Effector memory CD8-positive, alpha-beta T cell (primary cell): ENCODE data around the gene SCRN1.

Experiments used
- ATAC-seq: fragments of 150-1000 bp; cut with Tn5 transposase; replicated peaks from 2 replicates; pipeline ENCODE4 v1.10.0; 2021; ENCODE audit warnings: mild to moderate bottlenecking, moderate library complexity
- DNase-seq, 3 experiments: peaks; one replicate each; pipeline ENCODE4 v3.0.0; 2021
- H3K27ac Mint-ChIP-seq, 2 donors: one replicate each; pipeline ENCODE4 v1.8.0; 2022; ENCODE audit warnings: mild to moderate bottlenecking in 2 of 2, mixed read lengths in 2 of 2, moderate library complexity in 2 of 2
- H3K27me3 Mint-ChIP-seq, 2 donors: one replicate each; pipeline ENCODE4 v1.8.0; 2022; ENCODE audit warnings: mixed read lengths in 2 of 2
- H3K36me3 Mint-ChIP-seq: one replicate; pipeline ENCODE4 v1.8.0; 2022; ENCODE audit warnings: mild to moderate bottlenecking, moderate library complexity, mixed read lengths; ENCODE audit not compliant: insufficient read depth
- H3K4me1 Mint-ChIP-seq, 2 donors: one replicate each; pipeline ENCODE4 v1.8.0; 2022; ENCODE audit warnings: low read depth in 2 of 2, mixed read lengths in 2 of 2
- H3K4me3 Mint-ChIP-seq, 2 donors: one replicate each; pipeline ENCODE4 v1.8.0; 2022; ENCODE audit warnings: mild to moderate bottlenecking in 2 of 2, mixed read lengths in 2 of 2, moderate library complexity in 2 of 2
- H3K9me3 Mint-ChIP-seq, 2 donors: one replicate each; pipeline ENCODE4 v1.8.0; 2022; ENCODE audit warnings: mixed read lengths in 2 of 2

SCRN1 gene

GRCh38 chr7:29955075-29955792, 34.4 kb downstream of the SCRN1 start:
- Mint-ChIP-seq H3K9me3 (peaks cover 0 to 2% of the 10 kb centered on the region in 2 donors), H3K4me1 (peaks cover 8 to 15% of the 10 kb centered on the region in 2 donors), H3K36me3 (peaks cover 9% of the 10 kb centered on the region), H3K27me3 (peaks cover 24 to 28% of the 10 kb centered on the region in 2 donors), H3K27ac (peak overlapping the region in 1 of 2 donors; percentile 70), H3K4me3 (no peak overlapping the region)
- ATAC-seq (no peak), DNase-seq (no peak)

- Mint-ChIP-seq H3K36me3 (peaks cover 11% of the 10 kb centered on the region), H3K4me3 (no peak overlapping the region), H3K4me1 (peaks cover 8 to 15% of the 10 kb centered on the region in 2 donors), H3K9me3 (peaks cover 0 to 2% of the 10 kb centered on the region in 2 donors), H3K27me3 (peaks cover 15 to 17% of the 10 kb centered on the region in 2 donors), H3K27ac (peak overlapping the region in 1 of 2 donors; percentile 42)
- no peak for DNase-seq
- ATAC-seq, result no peak
Observed at GRCh38 chr7:29953726-29954347, 35.8 kb downstream of the SCRN1 start.

GRCh38 chr7:29951206-29951605, 38.4 kb downstream of the SCRN1 start:
- Mint-ChIP-seq H3K27me3 (peaks cover 10 to 12% of the 10 kb centered on the region in 2 donors), H3K4me3 (no peak overlapping the region), H3K9me3 (peaks cover 0 to 2% of the 10 kb centered on the region in 2 donors), H3K27ac (no peak overlapping the region), H3K36me3 (peaks cover 11% of the 10 kb centered on the region), H3K4me1 (peaks cover 5 to 8% of the 10 kb centered on the region in 2 donors)
- no peak for ATAC-seq
- no peak for DNase-seq

GRCh38 chr7:29950480-29950879, 39.1 kb downstream of the SCRN1 start:
- H3K27me3 Mint-ChIP-seq, result peaks cover 10 to 13% of the 10 kb centered on the region in 2 donors
- peaks cover 11% of the 10 kb centered on the region for H3K36me3 Mint-ChIP-seq
- peaks cover 0 to 1% of the 10 kb centered on the region in 2 donors for H3K4me1 Mint-ChIP-seq
- no peak overlapping the region for H3K27ac Mint-ChIP-seq
- no peak overlapping the region for H3K4me3 Mint-ChIP-seq
- no peak for DNase-seq
- ATAC-seq, result no peak
- H3K9me3 Mint-ChIP-seq, result peaks cover 0 to 2% of the 10 kb centered on the region in 2 donors

- ATAC-seq, result no peak
- Mint-ChIP-seq H3K4me3 (no peak overlapping the region), H3K36me3 (peaks cover 8% of the 10 kb centered on the region), H3K4me1 (peaks cover 0 to 1% of the 10 kb centered on the region in 2 donors), H3K27me3 (peaks cover 15 to 26% of the 10 kb centered on the region in 2 donors), H3K9me3 (peaks cover 0 to 2% of the 10 kb centered on the region in 2 donors), H3K27ac (no peak overlapping the region)
- DNase-seq, result no peak
Observed at GRCh38 chr7:29948587-29948986, 41.0 kb downstream of the SCRN1 start.

- Mint-ChIP-seq H3K4me1 (peaks cover 0 to 1% of the 10 kb centered on the region in 2 donors), H3K36me3 (peaks cover 3% of the 10 kb centered on the region), H3K4me3 (no peak overlapping the region), H3K27ac (no peak overlapping the region), H3K27me3 (peaks cover 23 to 33% of the 10 kb centered on the region in 2 donors), H3K9me3 (peaks cover 0 to 2% of the 10 kb centered on the region in 2 donors)
- no peak for ATAC-seq
- DNase-seq, result no peak
Observed at GRCh38 chr7:29946428-29947186, 43.0 kb downstream of the SCRN1 start.

GRCh38 chr7:29945259-29945809, 44.3 kb downstream of the SCRN1 start:
- H3K4me1 Mint-ChIP-seq, result no peaks in the 10 kb centered on the region
- H3K27me3 Mint-ChIP-seq, result peaks cover 14 to 27% of the 10 kb centered on the region in 2 donors
- no peak overlapping the region for H3K27ac Mint-ChIP-seq
- no peaks in the 10 kb centered on the region for H3K9me3 Mint-ChIP-seq
- no peak for ATAC-seq
- DNase-seq, result no peak
- H3K36me3 Mint-ChIP-seq, result peaks cover 7% of the 10 kb centered on the region
- H3K4me3 Mint-ChIP-seq, result no peak overlapping the region

- ATAC-seq (no peak), DNase-seq (no peak)
- Mint-ChIP-seq H3K27ac (no peak overlapping the region), H3K27me3 (peaks cover 14 to 17% of the 10 kb centered on the region in 2 donors), H3K4me3 (no peak overlapping the region), H3K4me1 (no peaks in the 10 kb centered on the region), H3K9me3 (no peaks in the 10 kb centered on the region), H3K36me3 (peaks cover 11% of the 10 kb centered on the region)
Observed at GRCh38 chr7:29940199-29940598, 49.4 kb downstream of the SCRN1 start.

- no peak overlapping the region for H3K4me3 Mint-ChIP-seq
Observed at GRCh38 chr7:29937132-29937531, 52.5 kb downstream of the SCRN1 start.

GRCh38 chr7:29935111-29935510, 54.5 kb downstream of the SCRN1 start:
- no peaks in the 10 kb centered on the region for H3K4me1 Mint-ChIP-seq
- no peak overlapping the region for H3K27ac Mint-ChIP-seq
- H3K27me3 Mint-ChIP-seq, result peaks cover 21 to 22% of the 10 kb centered on the region in 2 donors
- peaks cover 17% of the 10 kb centered on the region for H3K36me3 Mint-ChIP-seq
- DNase-seq (no peak), ATAC-seq (no peak)
- H3K9me3 Mint-ChIP-seq, result no peaks in the 10 kb centered on the region
- H3K4me3 Mint-ChIP-seq, result no peak overlapping the region

More at GRCh38 chr7:29937132-29937531, 52.5 kb downstream of the SCRN1 start:
- Mint-ChIP-seq H3K27me3 (peaks cover 5 to 10% of the 10 kb centered on the region in 2 donors), H3K9me3 (no peaks in the 10 kb centered on the region), H3K36me3 (peaks cover 13% of the 10 kb centered on the region), H3K4me1 (no peaks in the 10 kb centered on the region), H3K27ac (no peak overlapping the region)
- no peak for ATAC-seq
- DNase-seq, result no peak

GRCh38 chr7:29929018-29929807, 60.4 kb downstream of the SCRN1 start:
- ATAC-seq (no peak), DNase-seq (no peak)
- Mint-ChIP-seq H3K4me1 (no peaks in the 10 kb centered on the region), H3K27me3 (peaks cover 20 to 53% of the 10 kb centered on the region in 2 donors), H3K4me3 (no peak overlapping the region), H3K27ac (no peak overlapping the region), H3K36me3 (peaks cover 11% of the 10 kb centered on the region), H3K9me3 (no peaks in the 10 kb centered on the region)

GRCh38 chr7:29926741-29927140, 62.9 kb downstream of the SCRN1 start:
- peaks cover 17 to 61% of the 10 kb centered on the region in 2 donors for H3K27me3 Mint-ChIP-seq
- no peaks in the 10 kb centered on the region for H3K9me3 Mint-ChIP-seq
- no peak overlapping the region for H3K27ac Mint-ChIP-seq
- DNase-seq (no peak), ATAC-seq (no peak)
- no peak overlapping the region for H3K4me3 Mint-ChIP-seq
- H3K4me1 Mint-ChIP-seq, result no peaks in the 10 kb centered on the region
- H3K36me3 Mint-ChIP-seq, result peaks cover 11% of the 10 kb centered on the region
